Measurements from ENCODE around the gene GCA.

Gene GCA, protein sequence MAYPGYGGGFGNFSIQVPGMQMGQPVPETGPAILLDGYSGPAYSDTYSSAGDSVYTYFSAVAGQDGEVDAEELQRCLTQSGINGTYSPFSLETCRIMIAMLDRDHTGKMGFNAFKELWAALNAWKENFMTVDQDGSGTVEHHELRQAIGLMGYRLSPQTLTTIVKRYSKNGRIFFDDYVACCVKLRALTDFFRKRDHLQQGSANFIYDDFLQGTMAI

DNA sequence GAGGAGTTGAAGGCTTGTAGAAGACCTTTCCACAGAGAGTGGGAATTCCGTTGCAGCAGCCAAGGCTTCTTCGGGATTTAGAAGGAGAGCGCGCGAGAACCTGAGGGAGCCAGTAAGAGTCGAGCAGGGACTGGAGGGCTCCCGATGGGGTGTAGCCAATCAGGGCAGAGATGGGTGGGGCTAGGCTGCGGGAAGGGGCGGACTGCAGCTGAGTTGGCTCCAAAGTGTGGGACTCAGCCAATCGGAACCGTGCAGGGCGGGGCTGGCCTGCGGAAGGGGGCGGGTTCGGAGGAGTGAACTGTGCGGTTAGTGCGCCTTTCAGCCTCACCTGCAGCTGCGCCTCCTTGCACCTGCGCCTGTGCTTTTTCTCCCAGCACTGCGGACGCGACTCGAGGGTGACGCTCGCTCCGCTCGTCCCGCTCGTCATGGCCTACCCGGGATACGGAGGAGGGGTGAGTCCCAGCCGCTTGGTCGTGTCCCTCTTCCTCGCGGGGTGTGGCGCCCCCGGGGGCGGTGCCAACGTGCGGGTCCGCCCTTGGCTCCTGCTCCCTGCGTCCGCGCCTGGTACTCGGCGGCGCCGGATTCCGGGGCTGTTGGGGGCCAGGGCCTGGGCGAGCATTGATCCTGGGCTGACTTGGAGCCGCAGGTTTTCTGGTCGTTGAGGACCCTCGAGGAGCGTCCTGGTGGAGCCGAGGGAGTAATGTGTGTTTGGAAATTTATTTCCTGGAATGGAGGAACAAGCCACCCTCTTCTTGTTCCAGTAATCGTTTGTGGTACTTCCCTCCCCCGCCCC, at the start of gene GCA:
GCA (plus strand) TSS at position 309 of the 793 bp plus-strand sequence; CDS start at position 426, 117 bp downstream.
- peak; percentile 93 for DNase-seq (ENCODE audit: low spot score)

DNA sequence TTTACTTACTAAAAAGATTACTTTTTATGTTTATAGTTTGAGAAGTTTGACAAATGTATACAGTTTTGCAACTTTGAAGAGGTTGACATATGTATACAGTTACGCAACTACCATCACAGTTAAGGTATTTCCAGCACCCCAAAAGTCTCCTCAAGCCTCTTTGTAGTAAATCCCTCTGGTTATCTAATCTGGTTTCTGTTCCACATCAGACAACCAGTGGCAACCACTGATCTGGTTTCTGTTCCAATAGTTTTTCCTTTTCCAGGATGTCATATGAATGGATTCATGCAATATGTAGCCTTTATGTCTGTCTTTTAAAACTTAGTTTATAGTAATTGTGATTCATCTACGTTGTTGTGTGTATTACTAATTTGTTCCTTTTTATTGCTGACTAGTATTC, 48.9 kb upstream of the GCA start:
- no peak for DNase-seq (ENCODE audit: low spot score)

DNA sequence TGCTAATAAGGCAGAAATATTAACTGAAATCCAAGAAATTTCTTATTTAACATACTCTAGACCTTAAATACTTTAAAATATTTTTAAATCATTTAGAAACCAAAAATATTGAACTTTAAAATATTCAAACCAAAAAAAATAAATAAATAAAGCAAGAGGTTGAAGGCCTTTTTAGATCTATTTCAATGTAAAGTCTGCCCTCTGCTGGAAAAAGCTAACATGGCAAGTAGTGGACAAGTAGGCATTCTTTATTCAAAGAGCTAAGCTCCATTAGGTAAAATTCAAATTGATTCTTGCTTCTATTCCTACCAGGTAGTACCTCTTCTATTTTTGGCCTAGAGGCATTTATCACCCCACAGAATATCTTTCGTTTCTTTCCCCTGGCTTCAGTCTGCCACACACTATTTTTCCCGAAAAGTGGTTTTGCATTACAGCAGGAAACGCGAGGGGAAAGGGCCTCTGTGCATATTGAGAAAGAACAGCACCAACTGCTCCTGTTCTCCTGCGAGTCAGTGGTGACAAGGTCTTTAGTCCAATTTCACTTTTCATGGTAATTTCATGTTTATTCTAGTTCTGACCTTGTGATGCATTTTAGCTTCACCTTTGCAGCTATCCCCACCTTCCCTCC, 45.9 kb upstream of the GCA start:
- no peak for DNase-seq (ENCODE audit: low spot score)

DNA sequence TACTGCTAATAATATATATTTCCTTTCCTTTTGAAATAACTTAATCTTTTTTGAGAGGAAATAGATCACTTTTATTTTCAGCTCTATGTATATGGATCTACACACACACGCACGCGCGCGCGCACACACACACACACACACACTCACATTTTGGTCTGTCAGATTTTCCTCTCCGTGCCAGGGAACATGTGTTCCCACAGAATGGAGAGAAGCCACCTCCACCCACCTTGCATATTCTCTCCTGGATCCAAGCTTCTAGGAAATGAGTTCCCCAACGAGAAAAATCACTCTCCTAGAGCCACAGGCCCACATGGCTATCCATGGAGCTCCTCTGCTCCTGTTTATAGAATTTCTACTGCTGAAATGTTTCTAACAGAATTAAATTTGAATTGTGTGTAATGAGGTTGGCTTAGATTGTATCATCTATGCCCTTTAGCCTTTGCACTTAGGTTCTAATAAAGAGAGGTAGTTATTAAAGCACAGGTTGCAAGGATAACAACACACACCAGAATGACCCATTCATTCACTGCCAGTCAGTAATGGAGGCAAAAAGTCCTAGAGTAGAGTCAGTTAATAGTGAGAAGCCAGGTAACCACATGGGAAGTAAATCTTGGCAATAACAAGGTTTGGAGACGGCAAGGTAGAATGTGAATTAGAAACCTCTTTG, 45.1 kb upstream of the GCA start:
- DNase-seq (ENCODE audit: low spot score) = no peak

DNA sequence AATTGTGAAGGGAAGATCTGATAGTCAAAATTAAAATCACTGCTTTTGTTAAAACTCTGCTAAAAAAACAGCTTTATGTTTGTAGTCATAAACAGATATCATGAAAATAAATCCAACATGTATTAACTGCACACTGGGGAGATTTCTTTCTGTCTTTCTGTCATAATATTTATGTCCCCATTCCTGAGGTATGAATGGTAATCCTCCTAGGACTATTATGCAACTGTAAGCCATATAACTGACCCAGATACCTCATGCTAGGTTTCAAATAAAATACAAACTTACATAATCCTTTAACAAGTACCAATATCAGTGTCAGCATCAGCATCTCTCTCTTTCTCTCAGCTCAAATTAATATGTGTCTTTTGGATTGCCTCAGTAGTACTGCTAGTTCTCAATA, 43.7 kb upstream of the GCA start:
- DNase-seq (ENCODE audit: low spot score) = no peak

DNA sequence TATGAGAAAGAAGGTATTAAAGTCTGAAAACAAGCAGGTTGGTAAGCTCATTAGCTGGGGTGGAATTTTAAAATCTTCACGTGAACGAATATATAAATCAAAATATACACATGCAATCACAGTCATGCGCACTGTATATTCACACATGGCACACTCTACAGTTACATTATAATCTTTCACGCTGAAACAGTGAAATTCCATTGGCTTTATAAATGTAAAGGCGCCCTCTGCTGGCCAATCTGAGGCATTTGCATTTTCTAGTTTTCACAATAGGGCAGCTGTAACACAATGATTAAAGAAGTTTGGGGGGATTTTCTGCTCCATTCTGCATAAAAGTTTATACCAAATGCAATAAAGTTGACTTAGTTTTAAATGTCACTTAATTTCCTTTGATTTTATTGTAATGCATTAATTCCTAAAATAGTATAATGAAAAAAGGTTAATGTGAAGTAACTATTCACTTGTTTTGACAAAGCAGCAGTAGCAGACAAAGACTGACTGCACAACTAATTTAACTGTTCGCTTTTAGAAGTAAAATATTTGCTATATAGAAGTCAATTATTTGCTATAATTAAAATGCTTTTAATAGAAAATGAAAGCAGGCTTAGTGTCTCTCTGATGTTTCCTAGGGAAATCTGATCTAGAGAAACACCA, 42.7 kb upstream of the GCA start:
- DNase-seq (ENCODE audit: low spot score) = no peak

DNA sequence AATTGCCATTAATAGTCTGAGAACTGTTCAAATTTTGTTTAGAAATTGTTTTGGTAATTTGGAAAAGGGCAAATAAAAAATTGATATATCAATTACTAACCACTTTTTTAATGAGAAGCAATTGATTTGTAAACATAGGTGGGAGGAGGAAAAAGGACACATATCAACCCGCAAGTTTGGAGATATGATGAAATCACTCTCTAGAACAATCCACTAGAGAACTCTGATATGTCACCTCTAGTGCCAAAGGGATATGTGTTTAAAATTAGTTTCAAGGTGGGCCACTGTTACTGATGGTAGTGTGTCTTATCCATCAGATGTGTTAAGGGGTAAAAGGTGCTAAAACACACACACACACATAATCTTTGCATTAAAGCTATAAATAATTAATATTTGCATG, 42.1 kb upstream of the GCA start:
- DNase-seq (ENCODE audit: low spot score) = no peak

DNA sequence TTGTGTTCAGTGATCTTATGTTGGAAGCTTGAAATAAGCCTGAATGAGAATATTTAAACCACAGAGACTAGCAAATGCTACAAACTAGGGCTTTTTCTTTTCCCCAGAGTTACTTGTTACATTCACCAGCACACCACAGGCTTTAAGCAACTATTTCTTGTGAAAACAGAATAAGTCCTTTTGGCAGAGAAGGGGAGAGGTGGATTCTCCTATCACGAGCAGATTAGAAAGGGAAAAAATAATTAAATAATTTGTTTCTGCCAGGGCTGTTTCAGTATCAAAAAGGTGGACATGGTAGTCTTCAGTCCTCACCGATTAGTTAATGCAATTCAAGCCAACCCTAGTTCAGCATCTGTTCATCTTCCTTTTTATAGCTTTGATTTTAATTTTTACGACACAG, 38.0 kb upstream of the GCA start:
- no peak for DNase-seq (ENCODE audit: low spot score)

DNA sequence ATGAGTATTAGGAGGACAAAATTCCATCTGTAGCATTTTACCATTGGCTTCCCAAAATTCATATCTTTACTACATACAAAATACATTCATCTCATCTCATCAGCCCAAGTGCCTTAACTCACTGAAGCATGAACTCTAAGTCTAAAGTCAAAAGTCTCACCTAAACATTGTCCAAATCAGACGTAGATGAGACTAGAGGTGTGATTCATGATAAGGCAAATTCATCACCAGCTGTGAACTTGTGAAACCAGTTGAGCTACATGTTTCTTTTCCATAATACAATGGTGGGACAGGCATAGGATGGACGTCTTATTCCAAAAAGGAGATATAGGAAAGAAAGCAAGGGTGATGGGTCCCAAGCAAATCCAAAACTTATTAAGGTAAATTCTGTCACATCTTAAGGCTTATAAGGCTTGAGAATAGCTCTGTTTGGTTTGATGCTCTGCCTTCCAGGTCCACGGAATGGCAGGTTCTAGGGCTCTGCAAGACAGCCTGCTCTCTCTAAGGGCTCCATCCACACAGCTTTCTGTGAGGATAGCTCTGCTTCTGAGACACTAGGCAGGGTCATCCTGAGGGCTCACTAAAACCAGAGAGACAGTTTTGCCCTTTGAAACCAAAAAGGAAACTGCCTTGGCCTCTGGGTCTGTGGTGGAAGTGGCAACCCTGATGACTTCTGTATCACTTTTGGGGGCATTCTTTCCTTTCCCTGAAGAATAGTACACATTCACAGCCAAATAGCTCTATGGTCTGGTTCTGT, 35.0 kb upstream of the GCA start:
- DNase-seq (ENCODE audit: low spot score) = no peak

DNA sequence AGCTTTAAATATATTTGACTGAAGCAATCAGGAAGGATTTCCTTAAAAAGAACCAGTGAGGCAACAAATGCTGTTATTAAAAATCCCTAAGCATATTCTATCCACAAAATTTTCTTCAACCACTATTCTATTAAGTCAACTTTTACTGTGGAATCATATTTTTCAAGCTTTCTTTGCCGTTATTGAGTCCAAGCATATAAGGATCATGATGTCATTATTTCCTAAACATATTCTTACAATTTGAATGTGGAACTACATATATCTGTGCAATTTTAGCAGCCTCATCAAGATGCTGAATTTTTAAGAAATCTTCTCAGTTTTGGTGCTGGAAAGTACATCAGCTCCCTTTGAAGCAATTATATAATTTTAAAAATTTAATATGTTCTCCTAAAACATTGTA, 31.1 kb upstream of the GCA start:
- no peak for DNase-seq (ENCODE audit: low spot score)

DNA sequence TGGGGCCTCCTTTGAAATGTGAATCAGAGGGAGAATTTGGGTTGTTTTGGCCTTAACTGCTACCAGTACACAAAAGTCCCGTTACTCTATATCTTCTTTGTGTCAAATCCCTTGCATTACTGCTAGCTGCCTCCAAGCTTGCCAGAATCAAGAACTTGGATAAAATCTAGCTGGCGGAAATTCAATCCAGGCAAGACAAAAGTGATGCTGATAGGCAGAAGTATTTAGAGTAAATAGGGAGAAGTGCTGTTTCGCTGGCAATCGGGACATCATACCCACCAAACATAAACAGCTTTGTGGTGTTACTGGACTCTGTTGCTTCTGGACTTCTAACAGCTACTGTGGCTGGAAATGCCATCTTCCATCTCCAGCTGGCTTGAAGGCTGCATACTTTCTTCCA, 28.0 kb upstream of the GCA start:
- DNase-seq (ENCODE audit: low spot score) = no peak

DNA sequence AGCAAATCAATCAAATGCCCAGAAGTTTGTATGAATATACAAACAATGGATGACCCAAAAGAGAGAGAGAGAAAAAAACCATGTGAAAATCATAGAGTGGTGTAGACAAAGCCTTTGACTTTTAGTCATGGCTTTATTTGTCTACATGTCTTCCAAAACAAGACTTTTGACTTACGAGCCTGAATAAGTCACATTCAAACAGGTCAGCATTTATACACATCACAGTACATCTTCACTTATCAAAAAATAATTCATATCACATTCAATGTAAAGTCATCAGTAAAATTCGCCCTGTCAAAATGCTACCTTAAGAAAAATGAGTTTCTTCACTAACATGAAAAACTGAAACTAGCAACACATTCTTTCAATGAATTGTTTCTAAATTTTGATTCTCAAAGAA, 27.3 kb upstream of the GCA start:
- DNase-seq (ENCODE audit: low spot score) = no peak

DNA sequence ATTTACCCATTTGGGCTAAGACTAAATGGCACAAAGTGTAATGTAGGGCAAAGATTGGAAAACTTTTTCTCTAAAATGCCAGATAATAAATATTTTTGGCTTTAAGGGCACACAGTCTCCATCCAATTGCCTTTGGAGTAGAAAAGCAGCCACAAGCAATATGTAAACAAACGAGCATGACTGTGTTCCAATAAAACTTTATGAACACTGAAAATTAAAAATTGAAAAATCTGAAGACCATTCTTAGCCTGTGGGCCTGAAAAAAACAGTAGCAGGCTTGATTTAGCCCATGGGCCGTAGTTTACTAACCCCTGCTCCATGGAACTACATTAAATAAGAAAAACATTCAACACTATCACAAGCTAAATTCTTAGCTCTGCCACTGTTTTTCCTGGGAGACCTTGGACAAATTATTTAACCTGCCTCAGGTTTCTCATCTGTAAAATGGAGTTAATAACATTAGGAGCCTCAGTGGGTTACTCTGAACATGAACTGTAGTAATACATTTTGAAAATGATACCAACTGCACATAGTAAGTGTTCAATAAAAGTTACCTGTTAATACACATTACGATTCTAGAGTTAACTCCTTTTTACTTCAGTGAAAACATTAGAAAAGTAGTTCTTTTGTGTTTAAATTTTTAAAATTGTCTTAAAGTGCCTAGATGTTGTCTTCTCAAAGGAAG, 26.7 kb upstream of the GCA start:
- no peak for DNase-seq (ENCODE audit: low spot score)

DNA sequence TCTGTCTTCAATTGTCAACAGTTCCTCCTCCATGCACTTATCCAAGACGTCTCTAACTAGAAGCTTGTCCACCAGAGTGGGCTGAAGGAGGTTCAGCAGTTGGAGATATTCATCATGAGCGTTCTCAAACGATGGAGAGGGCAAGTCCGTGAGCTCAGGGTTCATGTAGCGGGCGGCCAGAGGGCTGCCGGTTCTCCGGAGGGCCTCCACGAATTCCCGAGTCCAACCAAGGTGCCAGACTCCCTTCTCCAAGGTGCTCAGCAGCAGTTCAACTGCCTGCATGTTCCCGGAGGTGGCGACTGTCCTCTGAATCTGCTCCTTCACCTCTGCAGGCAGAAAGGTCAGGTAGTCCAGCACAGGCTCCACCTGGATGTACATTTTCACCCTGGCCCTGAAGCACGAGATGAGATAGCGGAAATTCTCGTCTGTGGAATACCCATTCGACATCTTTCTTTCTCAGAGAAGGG, 26.0 kb upstream of the GCA start:
- DNase-seq (ENCODE audit: low spot score) = peak; percentile 14

DNA sequence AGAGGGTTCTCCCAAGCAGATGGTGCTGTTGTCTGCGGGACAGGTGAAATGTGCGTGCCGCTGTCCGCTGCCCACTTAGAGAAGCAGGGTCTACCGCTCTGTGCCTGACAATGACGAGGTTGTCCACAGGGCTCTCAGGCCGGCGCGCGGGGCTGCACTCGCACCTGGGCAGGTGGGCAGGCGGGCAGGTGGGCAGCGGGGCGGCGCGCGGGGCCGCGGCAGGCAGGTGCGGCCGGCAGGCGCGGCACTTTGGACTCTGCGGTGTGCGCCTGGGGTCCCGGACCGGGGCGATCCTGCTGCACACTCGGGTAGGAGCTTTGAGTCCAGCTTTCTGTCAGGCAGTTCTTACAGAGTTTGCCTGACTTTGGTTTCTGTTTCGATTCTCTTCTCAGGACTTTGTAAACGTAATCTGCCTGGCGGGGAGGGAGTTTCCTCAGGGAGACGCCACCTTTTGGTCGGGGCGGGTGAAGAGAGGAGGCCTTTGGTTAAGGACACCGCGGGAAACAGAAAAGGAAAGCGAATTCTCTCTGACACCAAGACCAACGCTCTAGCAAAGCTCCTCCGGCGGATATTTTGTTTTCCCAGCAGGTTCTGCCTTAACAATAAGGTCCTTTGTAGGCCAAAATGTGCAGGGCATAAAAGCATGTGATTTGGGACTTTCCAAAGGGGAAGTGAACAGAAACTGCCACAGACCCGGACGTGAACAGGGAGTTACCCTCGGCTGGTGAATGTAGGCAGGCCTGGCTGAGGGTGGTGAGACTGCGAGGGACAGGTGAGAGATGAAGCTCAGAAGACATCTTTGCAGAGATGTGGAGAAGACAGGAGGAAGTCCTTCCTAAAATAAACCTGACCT, 25.4 kb upstream of the GCA start, which contains the start of gene IFIH1:
IFIH1 (minus strand) TSS at position 357 of the 853 bp plus-strand sequence. CDS start 377 bp downstream, outside the sequence.
- DNase-seq (ENCODE audit: low spot score) = peak; percentile 90

DNA sequence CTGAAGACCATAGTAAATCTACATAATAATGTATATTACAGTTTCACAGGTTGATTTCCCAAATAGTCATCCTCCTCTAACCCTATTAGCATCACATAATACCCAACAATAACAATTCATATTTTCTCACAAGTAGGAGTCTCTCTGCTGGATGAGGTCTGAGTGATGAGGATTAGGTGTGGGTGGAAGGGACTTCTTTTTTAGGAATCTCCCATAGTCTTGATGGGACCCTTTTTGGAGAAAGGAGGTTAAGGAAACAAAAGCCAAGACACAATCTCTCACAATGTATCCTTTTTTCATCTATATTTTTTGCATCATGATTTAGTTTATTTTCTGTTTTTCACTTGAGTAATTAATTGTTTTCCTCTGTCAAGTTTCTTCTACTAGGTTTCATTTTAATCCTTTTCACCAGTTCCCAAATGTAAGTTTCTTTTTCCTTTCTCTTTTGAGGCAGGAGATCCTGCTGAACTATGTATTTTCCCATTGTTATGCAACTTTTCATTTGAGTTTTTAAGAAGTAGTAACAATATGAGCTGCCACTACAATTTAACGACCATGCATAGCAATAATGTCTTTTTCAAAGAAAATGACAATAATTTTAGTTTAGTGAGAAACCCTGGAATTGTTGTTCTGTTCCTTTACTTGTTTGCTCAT, 22.9 kb upstream of the GCA start:
- no peak for DNase-seq (ENCODE audit: low spot score)

DNA sequence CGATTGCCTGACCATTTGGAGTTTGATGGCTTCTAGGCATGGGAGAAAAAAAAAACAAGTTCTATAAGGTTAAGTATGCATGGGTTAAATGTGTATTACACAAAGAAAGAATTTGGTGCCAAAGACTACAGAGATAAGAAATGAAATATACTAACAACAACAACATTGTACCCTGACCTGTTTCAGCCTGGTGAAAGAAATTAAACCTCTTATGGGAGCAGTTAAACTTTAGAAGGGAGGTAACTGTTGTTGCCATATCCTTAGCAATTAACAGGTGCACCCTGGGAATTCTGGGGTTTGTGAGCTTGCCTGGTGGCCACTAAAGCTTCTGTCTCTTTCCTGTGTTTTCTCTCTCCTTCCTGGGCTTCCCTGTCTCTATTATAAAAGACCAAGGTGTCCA, 19.0 kb upstream of the GCA start:
- no peak for DNase-seq (ENCODE audit: low spot score)

DNA sequence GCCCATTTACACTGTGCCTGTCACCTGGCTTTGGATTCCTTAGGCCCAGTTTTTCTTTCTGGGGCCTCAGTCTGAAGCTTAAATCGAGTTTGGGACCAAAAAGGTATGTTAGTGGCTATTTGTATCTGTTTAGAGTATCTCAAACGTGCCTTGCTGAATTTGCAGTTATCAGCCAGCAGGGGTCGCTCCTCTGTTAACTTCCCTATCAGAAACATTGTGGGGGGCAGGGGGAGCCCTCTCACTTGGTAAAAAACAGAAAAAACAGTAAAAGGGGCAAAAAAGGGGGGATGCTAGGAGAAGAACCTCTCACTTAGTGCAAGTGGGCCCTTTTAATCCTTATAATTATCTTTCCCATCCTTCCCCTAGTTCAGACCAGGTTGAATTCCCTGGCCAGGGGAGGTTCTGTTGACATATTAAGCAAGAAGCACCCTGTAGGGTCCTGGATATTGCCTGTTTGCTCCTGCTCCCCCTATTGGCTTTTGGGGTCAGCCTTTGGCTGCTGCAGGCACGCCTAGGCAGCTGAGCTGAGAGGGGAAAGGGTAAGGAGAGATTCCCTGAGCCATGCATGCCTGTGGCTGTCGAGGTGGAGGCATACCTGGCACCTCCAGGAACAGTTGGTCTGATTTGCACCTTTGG, 16.7 kb upstream of the GCA start:
- no peak for DNase-seq (ENCODE audit: low spot score)

DNA sequence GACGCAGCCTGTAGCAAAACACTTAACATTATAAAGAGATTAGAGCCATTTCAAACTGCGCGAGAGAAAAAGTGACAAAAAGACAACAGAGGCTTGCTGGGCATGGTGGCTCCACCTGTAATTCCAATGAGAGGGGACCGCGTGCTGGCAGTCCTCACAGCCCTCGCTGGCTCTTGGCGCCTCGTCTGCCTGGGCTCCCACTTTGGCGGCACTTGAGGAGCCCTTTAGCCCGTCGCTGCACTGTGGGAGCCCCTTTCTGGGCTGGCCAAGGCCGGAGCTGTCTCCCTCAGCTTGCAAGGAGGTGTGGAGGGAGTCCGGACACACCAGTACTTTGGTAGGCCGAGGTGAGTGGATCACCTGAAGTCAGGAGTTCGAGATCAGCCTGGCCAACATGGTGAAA, 16.1 kb upstream of the GCA start:
- no peak for DNase-seq (ENCODE audit: low spot score)
